Activated T-cell treated with anti-CD3 and anti-CD28 coated beads for 4 hours (primary cell): ENCODE data around the gene BCAS3.
"Not testable (repeated sequence)": the region's sequence is repeated elsewhere in the genome, so short reads cannot be mapped to it uniquely, and the experiment has no call there.

Source experiments
- DNase-seq: peaks from one replicate; pipeline ENCODE4 v3.0.0-alpha.2; 2020

BCAS3 gene

GRCh38 chr17:60748204-60748603 lies 70.6 kb downstream of the BCAS3 start:
- no peak for DNase-seq

- no peak for DNase-seq
Observed at GRCh38 chr17:60749050-60749449, 71.4 kb downstream of the BCAS3 start.

GRCh38 chr17:60749708-60750107 lies 72.1 kb downstream of the BCAS3 start:
- DNase-seq: no peak

GRCh38 chr17:60750640-60751039 lies 73.0 kb downstream of the BCAS3 start:
- DNase-seq: no peak

GRCh38 chr17:60751884-60752283 lies 74.2 kb downstream of the BCAS3 start:
- no peak for DNase-seq

GRCh38 chr17:60752873-60753577 lies 75.4 kb downstream of the BCAS3 start:
- DNase-seq: no peak

- DNase-seq: no peak
Observed at GRCh38 chr17:60754057-60754604, 76.5 kb downstream of the BCAS3 start.

- not testable (repeated sequence) for DNase-seq
Observed at GRCh38 chr17:60756798-60757197, 79.1 kb downstream of the BCAS3 start.

GRCh38 chr17:60757437-60757836 lies 79.8 kb downstream of the BCAS3 start:
- no peak for DNase-seq

GRCh38 chr17:60759756-60760155 lies 82.1 kb downstream of the BCAS3 start:
- DNase-seq: no peak

- DNase-seq: not testable (repeated sequence)
Observed at GRCh38 chr17:60761301-60761700, 83.7 kb downstream of the BCAS3 start.

- no peak for DNase-seq
Observed at GRCh38 chr17:60766778-60767190, 89.1 kb downstream of the BCAS3 start.

GRCh38 chr17:60767744-60768308 lies 90.2 kb downstream of the BCAS3 start:
- no peak for DNase-seq

GRCh38 chr17:60769327-60769726 lies 91.7 kb downstream of the BCAS3 start:
- no peak for DNase-seq

GRCh38 chr17:60770946-60771422 lies 93.3 kb downstream of the BCAS3 start:
- no peak for DNase-seq

- not testable (repeated sequence) for DNase-seq
Observed at GRCh38 chr17:60771621-60772020, 94.0 kb downstream of the BCAS3 start.

- no peak for DNase-seq
Observed at GRCh38 chr17:60773552-60773951, 95.9 kb downstream of the BCAS3 start.

GRCh38 chr17:60781880-60782412 lies 104.3 kb downstream of the BCAS3 start:
- DNase-seq: no peak

GRCh38 chr17:60782742-60783141 lies 105.1 kb downstream of the BCAS3 start:
- DNase-seq: no peak

- DNase-seq: no peak
Observed at GRCh38 chr17:60790205-60790604, 112.6 kb downstream of the BCAS3 start.

- DNase-seq: no peak
Observed at GRCh38 chr17:60792250-60792898, 114.7 kb downstream of the BCAS3 start.

GRCh38 chr17:60798576-60798975 lies 120.9 kb downstream of the BCAS3 start:
- DNase-seq: no peak

- no peak for DNase-seq
Observed at GRCh38 chr17:60802377-60802776, 124.7 kb downstream of the BCAS3 start.

- no peak for DNase-seq
Observed at GRCh38 chr17:60803059-60803458, 125.4 kb downstream of the BCAS3 start.
